GM12801 (cell line): Measurements from ENCODE around the gene RAB40AL.

ENCODE experiments used
- TF ChIP-seq, protein P1 (sequence below): IDR thresholded peaks from one replicate; pipeline ENCODE4 v1.5.1; 2011; ENCODE audit warnings: control low read depth; ENCODE audit not compliant: insufficient read length; ENCODE audit errors: extremely low read depth

Gene RAB40AL

DNA sequence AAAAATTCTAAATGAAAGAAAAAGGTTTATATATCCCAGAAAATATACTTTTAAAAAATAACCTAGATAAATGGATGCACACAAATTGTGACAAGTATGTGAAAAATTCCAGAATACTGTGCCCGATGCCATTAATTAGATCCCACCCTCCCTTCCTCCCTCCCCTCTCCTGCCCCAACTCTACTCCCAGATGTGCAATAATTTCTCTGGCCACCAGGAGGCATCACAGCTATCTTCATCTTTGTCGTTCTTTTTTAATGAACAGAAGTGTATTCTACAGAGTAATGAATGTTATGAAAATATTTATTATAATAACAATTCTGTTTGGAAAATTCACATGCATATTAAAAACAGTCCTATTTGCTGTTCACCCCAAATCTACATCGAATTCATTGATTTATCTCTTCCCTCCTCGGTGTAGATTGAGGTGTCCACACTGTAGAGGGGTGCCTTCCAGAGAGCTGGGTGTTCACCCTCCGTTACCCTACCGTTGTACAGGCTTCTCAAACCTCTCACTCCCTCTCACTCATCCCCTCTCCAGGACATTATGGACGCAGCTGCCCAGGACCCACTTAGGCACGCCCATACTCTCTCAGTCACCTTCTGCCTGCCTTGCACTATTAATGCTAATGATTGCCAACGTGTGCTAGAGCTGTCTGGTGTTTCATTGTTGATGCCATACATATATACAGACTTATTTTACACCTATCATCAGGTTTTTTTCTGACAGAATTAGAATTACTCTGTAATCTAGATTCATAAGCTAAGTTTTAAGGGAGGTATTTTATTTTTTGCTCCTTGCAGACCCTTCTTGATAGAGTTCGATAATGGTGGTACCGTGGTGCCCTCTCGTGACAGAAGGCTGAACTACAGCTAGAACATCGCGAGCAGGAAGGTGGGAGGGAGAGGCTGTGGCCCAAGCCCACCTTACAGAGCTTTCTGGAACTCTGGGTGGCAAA is 14.1 kb downstream of the RAB40AL start:
- TF ChIP-seq, protein P1, sequence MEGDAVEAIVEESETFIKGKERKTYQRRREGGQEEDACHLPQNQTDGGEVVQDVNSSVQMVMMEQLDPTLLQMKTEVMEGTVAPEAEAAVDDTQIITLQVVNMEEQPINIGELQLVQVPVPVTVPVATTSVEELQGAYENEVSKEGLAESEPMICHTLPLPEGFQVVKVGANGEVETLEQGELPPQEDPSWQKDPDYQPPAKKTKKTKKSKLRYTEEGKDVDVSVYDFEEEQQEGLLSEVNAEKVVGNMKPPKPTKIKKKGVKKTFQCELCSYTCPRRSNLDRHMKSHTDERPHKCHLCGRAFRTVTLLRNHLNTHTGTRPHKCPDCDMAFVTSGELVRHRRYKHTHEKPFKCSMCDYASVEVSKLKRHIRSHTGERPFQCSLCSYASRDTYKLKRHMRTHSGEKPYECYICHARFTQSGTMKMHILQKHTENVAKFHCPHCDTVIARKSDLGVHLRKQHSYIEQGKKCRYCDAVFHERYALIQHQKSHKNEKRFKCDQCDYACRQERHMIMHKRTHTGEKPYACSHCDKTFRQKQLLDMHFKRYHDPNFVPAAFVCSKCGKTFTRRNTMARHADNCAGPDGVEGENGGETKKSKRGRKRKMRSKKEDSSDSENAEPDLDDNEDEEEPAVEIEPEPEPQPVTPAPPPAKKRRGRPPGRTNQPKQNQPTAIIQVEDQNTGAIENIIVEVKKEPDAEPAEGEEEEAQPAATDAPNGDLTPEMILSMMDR: no peak

DNA sequence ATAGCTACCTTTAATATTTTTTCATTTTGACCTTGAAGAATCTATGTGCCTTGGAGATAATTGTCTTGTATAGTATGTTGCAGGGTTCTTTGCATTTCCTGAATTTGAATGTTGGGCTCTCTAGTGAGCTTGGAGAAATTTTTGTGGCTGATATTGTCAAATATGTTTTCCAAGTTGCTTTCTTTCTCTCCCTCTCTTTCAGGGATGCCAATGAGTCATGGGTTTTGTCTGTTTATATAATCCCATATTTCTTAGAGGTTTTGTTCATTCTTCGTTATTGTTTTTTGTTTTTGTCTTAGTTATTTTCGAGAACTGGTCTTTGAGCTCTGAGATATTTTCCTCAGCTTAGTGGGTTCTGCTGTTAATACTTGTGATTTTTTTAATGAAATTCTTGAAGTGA is 20.7 kb downstream of the RAB40AL start:
- TF ChIP-seq, protein P1: no peak

DNA sequence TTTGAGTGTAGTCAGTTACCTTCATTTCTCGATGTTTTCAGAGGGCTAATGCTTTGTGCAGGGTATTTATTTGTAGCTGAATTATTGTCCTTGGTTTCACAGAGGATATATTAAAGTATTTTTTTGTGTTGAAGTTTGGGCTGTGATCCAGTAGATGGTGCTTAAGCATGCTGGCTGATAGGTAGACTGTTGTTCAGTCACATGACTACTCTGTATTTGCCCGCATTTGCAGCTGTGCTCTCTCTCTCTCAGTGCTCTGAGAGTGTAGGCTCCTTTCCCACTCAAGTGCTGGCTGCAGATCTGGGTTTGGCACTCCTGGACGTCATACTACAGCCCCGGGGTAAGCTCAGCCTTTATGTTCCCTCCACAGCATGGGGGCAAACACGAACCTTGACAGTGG is 21.7 kb downstream of the RAB40AL start:
- TF ChIP-seq, protein P1: no peak

DNA sequence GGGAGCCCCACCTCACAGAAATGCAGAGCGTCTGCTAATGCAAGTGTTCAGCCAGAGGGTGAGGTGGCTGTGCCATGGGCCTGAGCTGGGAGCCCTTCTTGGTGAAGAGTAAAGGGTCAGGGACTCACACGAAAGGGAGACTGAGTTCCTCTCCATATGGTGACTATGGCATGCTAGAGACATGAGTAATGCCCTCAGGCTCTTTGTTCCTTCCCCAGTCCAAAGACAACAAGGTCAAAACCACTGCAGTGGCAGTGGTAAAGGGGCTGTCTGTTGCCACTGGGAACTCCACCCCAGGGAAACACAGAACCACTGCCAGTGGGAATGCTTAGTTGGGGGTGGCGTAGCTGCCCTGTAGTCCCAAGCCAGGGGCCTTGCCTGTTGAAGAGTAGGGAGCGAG is 22.4 kb downstream of the RAB40AL start:
- TF ChIP-seq, protein P1: no peak

DNA sequence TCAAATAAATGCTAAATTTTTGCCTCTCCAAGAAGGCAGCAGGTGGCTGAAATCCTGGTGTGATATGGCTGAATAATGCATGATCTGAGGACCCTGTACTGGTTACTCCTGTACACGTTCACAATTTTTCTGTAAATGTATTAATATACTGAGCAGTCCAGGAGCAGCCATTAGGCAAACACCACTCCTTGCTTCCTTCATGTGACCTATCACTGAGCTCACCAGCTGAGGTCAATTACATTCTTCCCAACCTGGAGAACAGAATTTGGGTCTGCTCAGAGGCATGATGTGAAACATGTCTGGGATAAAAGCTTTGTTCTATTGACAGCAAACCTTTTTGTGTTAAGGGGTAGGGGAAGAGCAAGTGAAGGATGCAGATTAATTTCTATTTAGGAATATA is 26.9 kb downstream of the RAB40AL start:
- TF ChIP-seq, protein P1: no peak

DNA sequence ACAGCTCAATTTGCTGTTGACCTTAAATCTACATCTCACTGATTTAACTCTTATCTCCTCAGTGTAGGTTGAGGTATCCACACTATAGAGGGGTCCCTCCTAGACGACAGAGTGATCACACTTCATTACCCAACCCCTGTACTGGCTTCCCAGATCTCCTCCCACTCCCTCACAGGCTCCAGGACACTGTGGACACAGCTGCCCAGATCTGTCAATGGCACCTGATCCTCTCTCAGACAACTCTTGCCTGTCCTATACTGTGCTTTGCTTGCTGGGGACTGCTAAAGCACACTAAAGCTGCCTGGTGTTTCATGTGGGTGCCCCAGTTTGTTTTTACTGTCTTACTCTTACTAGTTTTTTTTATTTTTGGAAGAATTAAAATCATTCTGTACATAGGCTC is 27.9 kb downstream of the RAB40AL start:
- TF ChIP-seq, protein P1: no peak

DNA sequence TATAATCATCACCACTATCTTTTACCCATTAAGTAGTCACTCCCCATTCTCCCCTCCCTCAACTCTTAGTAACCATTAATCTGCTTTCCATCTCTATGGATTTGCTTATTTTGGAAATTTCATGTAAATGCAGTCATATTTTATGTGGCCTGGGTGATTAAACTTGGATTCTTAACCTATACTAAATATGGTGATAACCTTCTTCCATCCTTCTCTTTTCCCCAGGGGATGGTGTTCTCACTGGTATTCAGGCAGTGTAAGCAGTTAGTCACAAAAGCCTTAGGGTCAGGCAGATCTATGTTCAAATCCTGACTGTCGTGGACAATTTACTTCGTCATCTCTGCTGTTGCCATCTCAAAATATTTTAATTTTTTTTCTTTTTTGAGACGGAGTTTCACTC is 29.6 kb downstream of the RAB40AL start:
- TF ChIP-seq, protein P1: no peak
